Measurements from ENCODE around the gene MRPL52. TPM values are rescaled to one million over a fixed set of nuclear protein-coding genes. Genes with fewer than 3 reads are reported as not detected.
"Not testable (repeated sequence)": the region's sequence is repeated elsewhere in the genome, so short reads cannot be mapped to it uniquely, and the experiment has no call there.

The MRPL52 gene
- total RNA-seq, 1 donor from 2014 or later = 71.7 TPM

DNA sequence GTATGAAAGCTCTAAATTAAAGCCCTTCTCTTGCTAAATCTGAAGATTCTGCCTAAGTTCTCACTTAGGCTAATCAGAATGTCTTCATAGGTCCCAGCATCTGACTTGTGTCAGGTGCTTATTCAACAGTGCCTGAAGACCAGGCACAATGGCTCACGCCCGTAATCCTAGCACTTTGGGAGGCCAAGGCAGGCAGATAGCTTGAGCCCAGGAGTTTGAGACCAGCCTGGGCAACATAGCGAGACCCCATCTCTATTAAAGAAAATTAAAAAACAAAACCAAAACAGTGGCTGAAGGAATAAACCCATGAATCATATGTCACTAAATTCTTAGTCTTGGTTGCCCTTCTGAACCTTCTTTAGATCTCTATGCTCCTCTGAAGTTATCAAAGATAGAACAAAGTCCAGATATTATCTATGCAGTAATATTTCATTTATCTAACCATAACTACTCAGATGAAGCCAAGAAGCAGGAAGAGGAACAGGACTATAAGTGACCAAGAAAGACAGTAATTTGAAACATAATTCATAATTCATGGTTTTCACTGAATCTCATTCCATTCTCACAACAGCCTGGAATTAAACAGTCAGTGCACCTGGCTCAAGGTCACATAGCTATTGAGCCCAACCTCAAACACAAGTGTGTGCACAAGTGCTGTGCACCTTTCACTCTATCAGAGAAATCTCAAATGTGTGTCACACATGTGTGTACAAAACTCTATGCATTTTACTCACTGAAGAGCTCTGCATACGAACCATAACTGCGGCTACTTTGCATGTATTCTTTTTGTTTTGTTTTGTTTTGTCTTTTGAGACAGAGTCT, 21.1 kb upstream of the MRPL52 start:
- DNase-seq (ENCODE audit: low read depth, low spot score) = no peak

DNA sequence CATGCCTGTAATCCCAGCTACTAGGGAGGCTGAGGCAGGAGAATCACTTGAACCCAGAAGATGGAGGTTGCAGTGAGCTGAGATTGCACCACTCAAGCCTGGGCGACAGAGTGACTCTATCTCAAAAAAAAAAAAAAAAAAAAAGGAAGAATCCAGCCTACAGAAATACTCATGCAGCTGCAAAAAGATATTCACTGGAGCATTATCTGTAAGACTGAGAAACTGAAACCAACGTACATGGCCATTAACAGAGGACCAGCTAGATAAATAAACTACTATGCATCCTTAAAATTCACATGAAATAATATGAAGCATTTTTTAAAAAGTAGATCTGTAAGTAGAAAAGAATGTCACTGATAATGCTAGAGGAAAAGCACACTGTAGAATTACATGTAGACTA, 18.0 kb upstream of the MRPL52 start:
- no peak for DNase-seq (ENCODE audit: low read depth, low spot score)

DNA sequence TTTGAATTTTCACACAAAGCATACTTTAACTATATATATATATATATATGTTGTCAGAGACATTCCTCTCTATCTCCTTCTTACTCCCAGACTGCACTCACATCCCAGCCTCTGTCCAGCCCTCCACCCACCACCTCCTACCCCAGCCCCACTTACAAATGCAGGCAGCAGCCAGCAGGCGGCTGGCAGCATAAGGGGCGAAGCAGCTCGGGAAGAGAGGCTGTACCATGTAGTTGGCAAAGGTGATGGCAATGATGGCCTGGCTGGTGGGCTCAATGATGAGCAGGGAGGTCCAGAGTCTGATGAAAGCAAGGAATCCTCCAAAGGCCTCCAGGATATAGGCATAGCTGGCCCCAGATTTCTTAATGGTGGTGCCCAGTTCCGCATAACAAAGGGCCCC, 16.9 kb upstream of the MRPL52 start:
- DNase-seq (ENCODE audit: low read depth, low spot score) = no peak

DNA sequence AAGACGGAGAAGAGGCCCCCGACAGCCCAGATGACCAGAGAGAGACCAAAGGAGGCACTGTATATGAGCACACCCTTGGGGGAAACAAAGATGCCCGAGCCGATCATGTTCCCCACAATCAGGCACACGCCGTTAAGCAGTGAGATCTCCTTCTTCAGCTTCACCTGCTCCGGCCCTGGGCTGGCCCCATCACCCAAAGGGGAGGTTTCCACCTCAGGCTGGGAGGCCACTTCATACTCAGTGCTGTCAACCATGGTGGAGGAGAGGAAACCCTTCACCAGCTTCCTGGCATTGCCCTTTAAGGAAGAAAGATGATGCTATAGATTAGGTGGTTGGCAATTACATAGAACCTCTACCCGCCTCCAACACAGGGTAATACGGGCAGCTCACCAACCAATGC, 16.5 kb upstream of the MRPL52 start:
- no peak for DNase-seq (ENCODE audit: low read depth, low spot score)

DNA sequence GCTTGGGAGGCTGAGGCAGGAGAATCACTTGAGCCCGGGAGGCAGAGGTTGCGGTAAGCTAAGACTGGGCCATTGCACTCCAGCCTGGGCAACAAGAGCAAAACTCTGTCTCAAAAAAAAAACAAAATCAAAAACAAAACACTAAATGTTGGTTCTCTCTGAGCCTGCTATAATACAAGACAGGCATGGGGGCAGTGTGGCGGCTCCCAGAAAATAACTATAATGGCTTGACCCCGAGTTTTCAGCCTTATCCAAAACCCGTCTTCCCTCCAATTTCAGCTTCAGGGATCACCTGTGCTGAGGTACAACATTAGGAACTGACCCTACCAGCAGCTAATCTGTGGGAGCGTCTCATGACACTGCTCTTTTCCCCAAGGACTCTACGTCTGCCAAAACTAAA, 15.3 kb upstream of the MRPL52 start:
- DNase-seq (ENCODE audit: low read depth, low spot score) = no peak

DNA sequence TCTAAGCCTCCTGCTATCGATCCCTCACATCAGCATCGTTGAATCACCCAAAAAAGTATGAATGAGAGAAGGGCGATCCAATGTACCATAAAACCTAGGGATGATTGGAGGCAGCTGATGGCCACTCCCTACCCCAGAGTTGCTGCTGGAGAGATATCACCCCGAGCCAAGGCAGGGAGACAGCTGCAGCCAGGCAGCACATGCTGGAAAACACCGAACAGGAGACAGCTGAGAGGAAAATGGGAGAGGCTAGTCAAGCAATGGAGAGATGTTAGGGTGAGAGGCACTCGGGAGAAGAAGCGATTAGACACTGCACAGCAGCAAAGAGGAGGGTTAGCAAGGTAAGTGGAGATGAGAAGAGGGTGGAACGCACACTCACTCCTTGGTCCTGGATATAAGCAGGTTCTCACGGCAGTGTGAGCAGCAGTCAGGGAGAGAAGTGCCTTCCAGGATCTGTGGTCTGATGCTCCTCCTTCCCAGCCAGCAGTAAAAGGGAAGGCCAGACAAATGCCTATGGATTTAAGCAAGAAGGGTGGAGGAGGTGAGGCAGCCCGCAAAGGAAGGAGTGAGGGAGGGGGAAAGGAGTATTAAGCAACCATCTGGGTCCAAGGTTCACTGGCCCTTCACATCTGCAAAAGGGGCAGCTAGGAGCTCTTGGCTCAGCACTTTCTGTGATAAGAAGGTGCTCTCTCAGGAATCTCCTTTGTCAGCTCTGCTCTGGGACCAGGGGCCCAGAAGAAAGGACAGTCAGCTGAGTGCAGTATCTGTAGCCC, 14.6 kb upstream of the MRPL52 start, which contains the start of gene SLC7A7:
Gene SLC7A7 (minus strand): TSS at position 495 of the 773 bp plus-strand sequence. CDS start 2,037 bp downstream, outside the sequence.
- no peak for DNase-seq (ENCODE audit: low read depth, low spot score)

DNA sequence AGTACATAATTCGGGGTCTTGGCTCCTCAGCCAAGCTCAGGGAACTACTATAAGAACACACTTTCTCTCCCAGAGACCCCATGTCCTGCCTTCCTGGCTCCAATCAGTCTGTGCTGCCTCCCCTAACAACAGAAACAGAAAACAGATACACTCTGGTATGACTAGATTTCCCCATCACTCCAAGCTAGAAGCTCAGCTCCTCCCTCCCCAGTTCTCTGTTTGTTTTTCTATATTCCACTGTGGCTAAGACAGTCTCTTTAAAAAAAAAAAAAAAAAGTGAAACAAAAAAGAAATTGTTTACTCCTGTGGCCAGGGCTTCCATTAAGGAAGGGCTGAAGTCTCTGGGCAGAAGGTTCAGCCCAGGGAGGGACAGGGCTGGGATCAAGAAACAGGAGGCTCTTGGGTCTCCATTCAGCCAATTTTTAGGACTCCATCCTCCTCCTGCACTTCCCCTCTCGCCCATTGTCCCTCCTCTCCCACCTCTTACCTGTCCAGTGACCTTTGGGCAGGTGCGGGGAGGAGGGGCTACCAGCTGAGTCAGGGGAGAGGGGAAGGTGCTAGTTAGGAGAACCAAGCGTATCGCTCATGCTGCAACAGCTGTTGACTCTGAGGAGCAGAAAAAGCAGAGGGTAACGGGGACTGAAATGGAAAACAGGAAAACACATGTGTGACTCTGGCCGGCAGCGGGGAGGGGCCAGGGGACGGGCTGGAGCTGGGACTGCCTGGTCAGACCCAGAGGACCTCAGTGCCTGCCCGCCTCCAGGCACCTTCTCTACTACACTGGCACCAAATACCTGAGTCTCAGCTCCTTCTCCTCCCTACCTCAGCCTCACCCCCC, 10.3 kb upstream of the MRPL52 start:
- peak; percentile 68 for DNase-seq (ENCODE audit: low read depth, low spot score)

DNA sequence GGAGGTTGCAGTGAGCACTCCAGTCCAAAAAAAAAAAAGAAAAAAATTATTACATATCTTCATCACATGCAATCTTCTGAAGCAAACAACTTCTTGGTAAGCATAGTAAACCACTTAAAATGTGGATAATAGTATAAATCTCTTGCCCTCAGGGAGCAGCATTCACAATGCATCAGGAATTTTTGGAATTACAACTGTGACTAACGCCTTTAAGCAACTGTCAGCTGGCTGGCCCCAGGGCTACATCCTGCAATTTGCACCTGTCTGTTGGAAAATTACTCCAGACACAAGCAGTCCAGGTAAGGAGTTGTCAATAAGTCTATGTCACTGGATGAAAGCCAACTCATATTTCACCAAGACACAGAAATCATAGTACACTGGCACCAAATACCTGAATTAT, 9.0 kb upstream of the MRPL52 start:
- no peak for DNase-seq (ENCODE audit: low read depth, low spot score)

DNA sequence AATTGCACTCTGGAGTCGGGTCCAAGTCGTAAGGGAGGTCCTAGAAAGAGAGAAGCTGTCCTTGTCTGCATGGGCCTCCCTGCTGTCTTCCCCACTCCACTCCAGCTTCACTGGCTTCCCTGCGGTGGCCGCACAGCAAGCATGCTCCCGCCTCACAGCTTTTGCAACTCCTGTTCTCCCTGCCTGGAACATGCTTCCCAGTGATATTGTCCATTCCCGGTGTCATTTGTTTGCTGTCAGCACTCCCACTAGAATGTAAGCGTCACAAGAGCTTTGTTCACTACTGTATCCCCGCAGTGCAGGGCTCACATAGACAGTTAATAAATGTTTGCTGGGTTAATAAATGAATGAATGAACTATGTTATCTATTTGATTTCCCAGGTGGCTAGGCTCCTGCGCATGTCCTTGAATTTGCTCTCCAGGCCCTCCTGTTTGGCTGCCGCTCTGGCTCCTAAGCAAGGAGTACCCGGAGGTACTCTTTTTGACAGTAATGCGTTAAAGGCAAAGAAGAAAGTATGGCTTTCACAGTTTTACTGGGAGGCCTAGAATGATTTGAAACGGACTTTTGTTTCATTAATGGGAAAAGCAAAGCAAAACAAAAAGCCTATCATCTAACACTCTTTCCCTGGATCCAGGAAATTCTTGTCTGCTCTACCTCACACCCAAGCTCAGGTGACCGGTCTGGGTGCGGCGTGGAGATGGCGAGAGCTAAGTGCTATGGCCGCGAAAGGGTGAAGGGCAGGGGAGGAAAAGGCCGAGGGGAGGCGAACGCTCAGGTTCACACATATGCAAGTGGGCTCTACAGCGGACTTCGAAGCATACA, 8.3 kb upstream of the MRPL52 start:
- no peak for DNase-seq (ENCODE audit: low read depth, low spot score)

DNA sequence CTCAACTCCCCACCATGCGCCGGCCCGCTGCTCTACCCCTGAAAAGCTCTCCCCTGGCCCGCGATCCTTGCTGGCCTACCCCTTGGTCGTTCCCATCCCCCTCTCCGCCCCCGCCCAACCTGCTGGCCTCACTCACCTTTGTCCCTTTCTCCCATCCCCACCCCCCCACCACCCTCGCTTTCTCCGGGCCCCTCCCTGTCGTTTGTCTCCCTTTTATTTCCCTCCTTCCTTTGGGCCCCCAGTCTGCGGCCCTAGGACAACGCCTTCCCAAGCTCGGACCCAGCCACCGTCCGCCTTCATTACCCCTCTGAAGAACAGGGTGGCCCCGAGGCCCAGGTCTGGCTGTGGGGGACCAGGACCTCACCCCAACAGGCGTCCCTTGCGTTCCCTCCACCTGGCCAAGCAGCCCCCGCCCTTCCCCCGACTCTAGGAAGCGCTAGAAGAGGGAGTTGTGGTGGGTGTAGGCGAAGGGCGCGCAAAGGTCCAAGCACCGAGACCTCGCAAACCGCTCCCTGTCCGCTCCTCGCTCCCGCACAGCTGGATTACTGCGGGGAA, 7.6 kb upstream of the MRPL52 start:
- DNase-seq (ENCODE audit: low read depth, low spot score) = no peak

DNA sequence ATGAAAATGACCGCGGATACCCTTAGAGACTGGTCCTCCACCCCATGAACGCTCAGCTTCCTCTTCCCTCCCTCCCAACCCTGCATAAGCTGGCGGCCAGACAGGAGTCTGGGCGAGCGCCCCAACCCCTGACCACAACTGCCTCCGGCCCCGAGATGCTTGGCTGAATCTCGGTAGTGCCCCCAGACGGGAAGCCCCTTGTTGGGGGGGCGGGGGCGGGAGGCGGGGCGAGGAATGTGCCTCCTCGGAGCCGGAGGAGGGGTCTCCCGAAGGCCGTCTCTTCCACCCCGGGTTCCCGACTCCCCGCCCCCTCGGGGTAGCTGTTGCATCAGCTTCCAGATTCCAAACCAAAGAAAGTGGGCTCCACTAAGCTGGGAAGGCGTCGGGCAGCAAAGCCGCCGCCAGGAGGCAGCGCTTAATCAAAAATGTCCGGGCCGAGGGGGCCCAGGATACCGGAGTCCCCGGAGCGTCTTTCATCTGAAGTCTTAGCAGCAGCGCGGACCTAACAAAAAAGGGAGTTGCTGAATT, 7.1 kb upstream of the MRPL52 start:
- no peak for DNase-seq (ENCODE audit: low read depth, low spot score)

DNA sequence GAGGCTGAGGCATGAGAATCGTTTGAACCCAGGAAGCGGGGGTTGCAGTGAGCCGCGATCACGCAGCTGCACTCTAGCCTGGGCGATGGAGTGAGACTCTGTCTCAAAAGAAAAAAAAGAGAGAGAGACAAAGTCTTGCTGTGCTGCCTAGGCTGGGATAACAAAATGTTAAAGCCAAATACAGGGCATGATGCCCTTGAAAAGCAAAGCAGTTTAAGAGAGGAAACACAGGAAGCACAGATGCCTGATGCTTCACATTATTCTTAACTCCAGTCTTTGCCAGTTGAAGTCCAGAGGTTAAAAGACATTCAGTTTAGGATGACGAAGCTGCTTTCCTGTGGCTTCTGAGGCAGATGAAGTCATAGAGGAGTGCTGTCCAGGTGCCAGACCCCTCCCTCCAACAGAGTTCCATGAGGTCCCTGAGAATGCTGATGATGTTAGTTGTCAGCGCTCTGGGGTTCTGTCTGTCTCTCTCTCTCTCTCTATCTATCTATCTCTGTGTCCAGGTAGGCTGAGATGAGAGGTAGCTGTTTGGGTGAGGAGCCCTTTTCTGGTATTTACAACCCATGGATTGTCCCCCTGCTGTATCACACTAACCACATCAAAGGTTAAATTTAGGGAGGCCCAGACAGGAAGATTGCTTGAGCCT, 4.9 kb upstream of the MRPL52 start:
- DNase-seq (ENCODE audit: low read depth, low spot score) = peak; percentile 87

DNA sequence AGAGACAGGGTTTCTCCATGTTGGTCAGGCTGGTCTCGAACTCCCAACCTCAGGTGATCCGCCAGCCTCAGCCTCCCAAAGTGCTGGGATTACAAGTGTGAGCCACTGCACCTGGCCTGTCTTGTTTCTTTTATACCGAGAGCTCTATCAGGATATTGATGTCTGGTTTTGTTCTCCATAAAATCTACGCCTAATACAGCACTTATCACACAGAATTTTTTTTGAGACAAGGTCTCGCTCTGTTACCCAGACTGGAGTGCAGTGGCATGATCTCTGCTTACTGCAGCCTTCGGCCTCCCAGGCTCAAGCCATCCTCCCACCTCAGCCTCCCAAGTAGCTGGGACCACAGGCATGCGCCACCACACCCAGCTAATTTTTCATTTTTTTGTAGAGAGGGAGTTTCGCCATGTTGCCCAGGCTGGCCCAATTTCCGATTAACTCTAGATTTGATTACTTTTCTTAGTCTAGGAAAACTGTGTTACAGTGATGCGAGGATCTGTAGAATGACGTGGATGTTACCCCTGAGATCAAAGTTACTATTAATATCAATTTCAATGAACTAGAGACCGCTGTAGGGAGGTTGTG, 519 bp upstream of the MRPL52 start:
- DNase-seq (ENCODE audit: low read depth, low spot score) = not testable (repeated sequence)

DNA sequence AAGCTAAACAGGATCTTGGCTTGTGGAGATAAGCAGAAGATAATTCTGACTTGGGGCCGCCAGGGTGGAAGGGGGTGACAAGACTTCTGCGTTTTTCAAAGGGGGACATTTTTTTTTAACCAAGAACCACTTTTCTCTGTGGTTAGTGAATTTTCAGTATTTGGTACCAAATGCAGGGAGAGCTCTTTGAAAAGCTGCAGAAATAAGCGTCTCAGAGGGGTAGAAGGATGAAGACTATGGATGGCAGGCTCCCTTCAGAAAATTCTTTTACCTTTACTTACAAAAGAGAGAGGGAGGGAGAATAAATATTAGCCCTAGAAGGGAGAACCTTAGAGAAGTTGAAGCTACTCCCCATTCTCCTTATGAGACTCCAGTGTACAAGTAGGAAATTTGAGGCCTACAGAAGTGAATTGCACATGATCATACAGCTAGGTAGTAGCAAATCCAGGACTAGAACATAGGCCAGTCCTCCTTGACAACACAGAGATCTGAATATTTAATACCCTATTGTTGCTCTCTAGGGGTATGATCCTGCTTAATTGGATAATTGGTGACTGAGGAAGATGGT, 840 bp downstream of the MRPL52 start:
- no peak for DNase-seq (ENCODE audit: low read depth, low spot score)

DNA sequence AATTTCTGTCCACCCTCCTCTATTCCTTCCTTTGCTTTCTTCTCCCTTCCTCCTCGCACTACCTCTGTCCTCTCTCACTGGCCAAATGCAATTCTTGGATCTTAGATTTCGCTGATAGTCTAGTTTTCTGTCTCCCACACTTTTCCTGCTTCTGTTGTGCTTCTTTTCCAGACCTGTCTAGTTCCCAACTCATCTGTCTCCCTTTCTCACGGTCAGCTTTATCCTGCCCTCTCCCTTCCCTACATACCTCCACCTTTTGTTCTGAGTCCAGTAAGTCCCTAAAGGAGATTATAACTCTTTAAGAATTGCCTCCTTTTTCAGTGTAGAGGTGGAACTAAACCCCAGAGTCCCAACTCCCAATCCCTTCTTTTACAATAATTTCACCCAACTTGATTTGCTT, 5.8 kb downstream of the MRPL52 start:
- DNase-seq (ENCODE audit: low read depth, low spot score) = no peak

DNA sequence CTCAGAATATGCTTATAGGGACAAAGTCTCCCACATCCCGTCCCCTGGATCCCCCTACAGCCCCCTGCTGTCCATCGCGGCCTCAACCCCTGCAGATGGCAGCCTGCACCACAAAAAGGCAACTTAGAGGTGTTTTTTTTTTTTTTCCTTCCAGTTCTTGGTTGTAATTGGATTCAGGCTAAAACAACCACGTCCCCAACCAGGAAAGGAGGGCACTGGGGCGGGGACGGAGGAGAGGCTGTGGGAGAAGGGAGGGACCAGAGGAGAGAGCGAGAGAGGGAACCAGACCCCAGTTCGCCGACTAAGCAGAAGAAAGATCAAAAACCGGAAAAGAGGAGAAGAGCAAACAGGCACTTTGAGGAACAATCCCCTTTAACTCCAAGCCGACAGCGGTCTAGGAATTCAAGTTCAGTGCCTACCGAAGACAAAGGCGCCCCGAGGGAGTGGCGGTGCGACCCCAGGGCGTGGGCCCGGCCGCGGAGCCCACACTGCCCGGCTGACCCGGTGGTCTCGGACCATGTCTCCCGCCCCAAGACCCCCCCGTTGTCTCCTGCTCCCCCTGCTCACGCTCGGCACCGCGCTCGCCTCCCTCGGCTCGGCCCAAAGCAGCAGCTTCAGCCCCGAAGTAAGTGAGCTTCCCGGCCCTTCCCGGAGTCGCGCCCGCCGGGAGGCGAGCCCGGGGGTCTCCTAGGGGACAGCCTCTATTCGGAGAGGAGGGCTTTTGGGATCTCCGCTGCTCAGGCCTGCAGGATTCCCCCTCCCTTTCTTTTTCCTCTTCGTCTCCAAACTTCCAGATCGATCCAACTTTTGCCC, 6.8 kb downstream of the MRPL52 start, which contains the start of gene MMP14:
Gene MMP14 (plus strand): TSS at position 285 of the 813 bp plus-strand sequence. CDS start 233 bp downstream, at position 518.
- no peak for DNase-seq (ENCODE audit: low read depth, low spot score)

DNA sequence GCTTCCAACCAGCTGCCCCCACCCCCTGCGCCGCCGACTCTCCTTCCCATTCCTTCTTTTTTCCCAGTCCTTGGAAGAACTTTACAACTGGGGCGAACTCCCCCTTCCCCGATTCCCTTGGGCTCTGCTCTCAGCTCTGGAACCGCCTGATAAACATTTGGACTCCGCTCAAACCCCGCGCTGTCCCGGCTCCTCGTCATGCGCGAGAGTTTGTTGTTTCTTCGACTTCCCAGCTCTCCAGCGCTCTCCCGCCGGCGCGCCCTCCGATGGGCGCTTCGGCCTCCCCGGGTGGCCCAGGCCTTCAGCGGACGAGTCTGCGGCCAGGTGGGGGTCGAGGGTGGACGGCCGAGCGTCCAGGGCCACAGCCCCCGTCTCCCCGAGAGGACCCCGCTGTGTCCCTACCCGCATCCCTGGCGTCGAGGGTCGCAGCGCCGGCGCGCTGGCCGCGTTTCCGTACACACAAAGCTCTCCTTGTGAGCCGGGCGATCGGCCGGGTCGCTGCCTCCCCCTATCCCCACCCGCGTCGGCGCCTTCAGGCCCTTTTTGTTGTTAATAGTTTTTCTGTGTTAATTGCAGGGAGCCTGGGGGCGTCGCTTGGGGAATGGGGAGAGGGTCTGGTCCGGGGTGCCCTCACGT, 7.5 kb downstream of the MRPL52 start:
- DNase-seq (ENCODE audit: low read depth, low spot score) = no peak
